ENCODE data around the gene LCE3B. TPM values are rescaled to one million over a fixed set of nuclear protein-coding genes. Genes with fewer than 3 reads are reported as not detected.
"Not testable (repeated sequence)": the region's sequence is repeated elsewhere in the genome, so short reads cannot be mapped to it uniquely, and the experiment has no call there.

The LCE3B gene
- polyA plus RNA-seq, 1 donor from 2014 or later = not detected

DNA sequence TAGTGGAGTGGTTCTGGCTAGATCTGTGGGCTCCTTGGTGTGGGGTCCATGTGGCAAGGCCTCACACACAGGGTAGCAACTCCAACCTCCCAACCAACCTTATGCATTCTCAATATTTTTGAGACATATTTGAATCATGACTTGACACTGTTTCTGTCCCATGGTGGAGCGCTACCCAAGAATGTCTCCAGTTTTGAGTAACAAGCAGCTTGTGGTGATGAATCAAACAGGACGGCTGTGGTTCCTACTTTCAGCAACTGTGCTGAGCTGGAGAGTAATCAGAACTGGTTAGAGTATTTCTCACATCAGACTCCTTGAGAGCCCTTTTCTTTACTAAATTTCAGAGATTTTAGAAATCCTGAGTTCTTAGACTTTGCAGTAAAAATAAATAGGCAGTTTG lies 36.4 kb upstream of the LCE3B start:
- no peaks in the 10 kb centered on the region for H3K27me3 ChIP-seq (ENCODE audit: insufficient read depth, low read depth, low read length)
- H3K36me3 ChIP-seq (ENCODE audit: insufficient read depth, low read length) = no peaks in the 10 kb centered on the region
- no peaks in the 10 kb centered on the region for H3K9me2 ChIP-seq (ENCODE audit: insufficient read depth, low read length)
- H4K20me1 ChIP-seq (ENCODE audit: insufficient read depth) = no peaks in the 10 kb centered on the region
- no peak for TF ChIP-seq SMC3 (conservative IDR thresholded peaks at IDR 0.05; ENCODE audit: poor library complexity)
- no peak for TF ChIP-seq EP300 (conservative IDR thresholded peaks at IDR 0.05; ENCODE audit: poor library complexity, severe bottlenecking)
- TF ChIP-seq TAF1 (IDR thresholded peaks at IDR 0.05; ENCODE audit: low read depth) = no peak
- TF ChIP-seq POLR2AphosphoS5 (IDR thresholded peaks at IDR 0.05) = no peak
- TF ChIP-seq EZH2 (IDR thresholded peaks at IDR 0.05; ENCODE audit: borderline replicate concordance, insufficient read depth, low read length, poor library complexity, severe bottlenecking) = no peak
- TF ChIP-seq, protein P1, sequence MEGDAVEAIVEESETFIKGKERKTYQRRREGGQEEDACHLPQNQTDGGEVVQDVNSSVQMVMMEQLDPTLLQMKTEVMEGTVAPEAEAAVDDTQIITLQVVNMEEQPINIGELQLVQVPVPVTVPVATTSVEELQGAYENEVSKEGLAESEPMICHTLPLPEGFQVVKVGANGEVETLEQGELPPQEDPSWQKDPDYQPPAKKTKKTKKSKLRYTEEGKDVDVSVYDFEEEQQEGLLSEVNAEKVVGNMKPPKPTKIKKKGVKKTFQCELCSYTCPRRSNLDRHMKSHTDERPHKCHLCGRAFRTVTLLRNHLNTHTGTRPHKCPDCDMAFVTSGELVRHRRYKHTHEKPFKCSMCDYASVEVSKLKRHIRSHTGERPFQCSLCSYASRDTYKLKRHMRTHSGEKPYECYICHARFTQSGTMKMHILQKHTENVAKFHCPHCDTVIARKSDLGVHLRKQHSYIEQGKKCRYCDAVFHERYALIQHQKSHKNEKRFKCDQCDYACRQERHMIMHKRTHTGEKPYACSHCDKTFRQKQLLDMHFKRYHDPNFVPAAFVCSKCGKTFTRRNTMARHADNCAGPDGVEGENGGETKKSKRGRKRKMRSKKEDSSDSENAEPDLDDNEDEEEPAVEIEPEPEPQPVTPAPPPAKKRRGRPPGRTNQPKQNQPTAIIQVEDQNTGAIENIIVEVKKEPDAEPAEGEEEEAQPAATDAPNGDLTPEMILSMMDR (IDR thresholded peaks at IDR 0.05; ENCODE audit: poor library complexity, severe bottlenecking) = no peak
- TF ChIP-seq, protein P2, sequence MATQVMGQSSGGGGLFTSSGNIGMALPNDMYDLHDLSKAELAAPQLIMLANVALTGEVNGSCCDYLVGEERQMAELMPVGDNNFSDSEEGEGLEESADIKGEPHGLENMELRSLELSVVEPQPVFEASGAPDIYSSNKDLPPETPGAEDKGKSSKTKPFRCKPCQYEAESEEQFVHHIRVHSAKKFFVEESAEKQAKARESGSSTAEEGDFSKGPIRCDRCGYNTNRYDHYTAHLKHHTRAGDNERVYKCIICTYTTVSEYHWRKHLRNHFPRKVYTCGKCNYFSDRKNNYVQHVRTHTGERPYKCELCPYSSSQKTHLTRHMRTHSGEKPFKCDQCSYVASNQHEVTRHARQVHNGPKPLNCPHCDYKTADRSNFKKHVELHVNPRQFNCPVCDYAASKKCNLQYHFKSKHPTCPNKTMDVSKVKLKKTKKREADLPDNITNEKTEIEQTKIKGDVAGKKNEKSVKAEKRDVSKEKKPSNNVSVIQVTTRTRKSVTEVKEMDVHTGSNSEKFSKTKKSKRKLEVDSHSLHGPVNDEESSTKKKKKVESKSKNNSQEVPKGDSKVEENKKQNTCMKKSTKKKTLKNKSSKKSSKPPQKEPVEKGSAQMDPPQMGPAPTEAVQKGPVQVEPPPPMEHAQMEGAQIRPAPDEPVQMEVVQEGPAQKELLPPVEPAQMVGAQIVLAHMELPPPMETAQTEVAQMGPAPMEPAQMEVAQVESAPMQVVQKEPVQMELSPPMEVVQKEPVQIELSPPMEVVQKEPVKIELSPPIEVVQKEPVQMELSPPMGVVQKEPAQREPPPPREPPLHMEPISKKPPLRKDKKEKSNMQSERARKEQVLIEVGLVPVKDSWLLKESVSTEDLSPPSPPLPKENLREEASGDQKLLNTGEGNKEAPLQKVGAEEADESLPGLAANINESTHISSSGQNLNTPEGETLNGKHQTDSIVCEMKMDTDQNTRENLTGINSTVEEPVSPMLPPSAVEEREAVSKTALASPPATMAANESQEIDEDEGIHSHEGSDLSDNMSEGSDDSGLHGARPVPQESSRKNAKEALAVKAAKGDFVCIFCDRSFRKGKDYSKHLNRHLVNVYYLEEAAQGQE (IDR thresholded peaks at IDR 0.05; ENCODE audit: borderline replicate concordance) = no peak
- no peak for TF ChIP-seq RAD21 (conservative IDR thresholded peaks at IDR 0.05)
- TF ChIP-seq MXI1 (conservative IDR thresholded peaks at IDR 0.05; ENCODE audit: poor library complexity, severe bottlenecking) = no peak
- peaks cover 4% of the 10 kb centered on the region for H3K9me3 ChIP-seq (ENCODE audit: low read length)
- no peak overlapping the region for H3K9ac ChIP-seq (ENCODE audit: low read length)
- no peak overlapping the region for H3K4me3 ChIP-seq (ENCODE audit: low read length)
- H3K4me2 ChIP-seq (ENCODE audit: low read length) = no peak overlapping the region
- H3K79me2 ChIP-seq (replicated peaks; ENCODE audit: insufficient read depth, low read length) = no peaks in the 10 kb centered on the region
- H3F3A ChIP-seq (ENCODE audit: insufficient read depth, low read length, poor library complexity, severe bottlenecking) = no peaks in the 10 kb centered on the region
- H2AFZ ChIP-seq (ENCODE audit: low read depth, low read length) = no peak overlapping the region
- H3K27ac ChIP-seq (ENCODE audit: low read length) = no peak overlapping the region

DNA sequence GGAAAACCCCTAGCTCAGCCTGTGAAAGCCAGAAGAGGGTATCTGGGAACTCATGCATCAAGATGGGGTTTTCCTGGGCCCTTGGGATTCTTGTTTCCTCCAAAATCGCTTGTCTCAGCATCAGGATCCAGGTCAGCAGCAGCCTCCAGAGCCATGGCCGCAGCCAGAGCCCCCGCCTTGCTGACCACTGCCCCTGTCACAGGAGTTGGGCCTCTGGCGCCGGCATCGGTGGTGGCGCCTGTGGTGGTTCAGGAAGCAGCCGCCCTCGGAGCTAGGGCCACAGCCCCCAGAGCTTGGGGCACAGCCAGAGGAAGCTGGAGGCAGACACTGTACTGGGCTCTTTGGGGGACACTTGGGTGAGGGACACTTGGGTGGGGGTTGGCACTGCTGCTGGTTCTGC lies 34.1 kb upstream of the LCE3B start:
- H4K20me1 ChIP-seq (ENCODE audit: insufficient read depth); H3K9ac ChIP-seq (ENCODE audit: low read length); H3K27ac ChIP-seq (ENCODE audit: low read length); H3K36me3 ChIP-seq (ENCODE audit: insufficient read depth, low read length); H3K4me2 ChIP-seq (ENCODE audit: low read length); H2AFZ ChIP-seq (ENCODE audit: low read depth, low read length); H3K9me2 ChIP-seq (ENCODE audit: insufficient read depth, low read length); H3F3A ChIP-seq (ENCODE audit: insufficient read depth, low read length, poor library complexity, severe bottlenecking); H3K9me3 ChIP-seq (ENCODE audit: low read length); H3K4me3 ChIP-seq (ENCODE audit: low read length); H3K79me2 ChIP-seq (replicated peaks; ENCODE audit: insufficient read depth, low read length); H3K27me3 ChIP-seq (ENCODE audit: insufficient read depth, low read depth, low read length): not testable (repeated sequence)

DNA sequence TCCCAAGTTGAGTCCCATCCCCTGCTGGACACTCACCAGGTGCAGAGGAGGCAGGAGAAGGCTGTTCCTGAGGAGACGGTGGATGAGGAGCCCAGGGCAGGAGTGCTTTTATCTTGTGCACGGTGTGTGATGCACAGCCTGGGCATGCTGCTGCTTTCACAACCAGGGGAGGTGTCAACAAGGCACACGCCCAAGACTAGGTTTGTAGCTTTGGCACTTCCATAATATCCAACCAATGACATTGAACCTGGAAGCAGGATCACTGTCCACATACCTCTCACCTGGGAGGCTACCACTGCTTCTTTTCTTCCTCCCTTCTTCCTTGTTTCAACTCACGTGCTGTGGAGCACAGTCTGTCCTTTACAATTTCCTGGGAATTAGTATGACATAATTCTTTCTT lies 33.2 kb upstream of the LCE3B start, which contains the start of gene LCE3D:
Gene LCE3D, minus strand, starts transcription at position 84 of the 400 bp plus-strand sequence. CDS start 580 bp downstream, outside the sequence.
- H3K27ac ChIP-seq (ENCODE audit: low read length) = no peak within 1 kb of the TSS
- H2AFZ ChIP-seq (ENCODE audit: low read depth, low read length) = no peak within 1 kb of the TSS
- no peaks in the 10 kb centered on the region for H3K27me3 ChIP-seq (ENCODE audit: insufficient read depth, low read depth, low read length)
- no peaks in the 10 kb centered on the region for H3K36me3 ChIP-seq (ENCODE audit: insufficient read depth, low read length)
- H3K4me3 ChIP-seq (ENCODE audit: low read length) = no peak within 1 kb of the TSS
- H3K79me2 ChIP-seq (replicated peaks; ENCODE audit: insufficient read depth, low read length) = no peaks in the 10 kb centered on the region
- no peaks in the 10 kb centered on the region for H3F3A ChIP-seq (ENCODE audit: insufficient read depth, low read length, poor library complexity, severe bottlenecking)
- H3K9me3 ChIP-seq (ENCODE audit: low read length) = no peaks in the 10 kb centered on the region
- H3K4me2 ChIP-seq (ENCODE audit: low read length) = no peak within 1 kb of the TSS
- no peaks in the 10 kb centered on the region for H4K20me1 ChIP-seq (ENCODE audit: insufficient read depth)
- no peaks in the 10 kb centered on the region for H3K9me2 ChIP-seq (ENCODE audit: insufficient read depth, low read length)
- H3K9ac ChIP-seq (ENCODE audit: low read length) = no peak within 1 kb of the TSS
- TF ChIP-seq MXI1 (conservative IDR thresholded peaks at IDR 0.05; ENCODE audit: poor library complexity, severe bottlenecking) (no peak), RAD21 (conservative IDR thresholded peaks at IDR 0.05) (no peak), EZH2 (IDR thresholded peaks at IDR 0.05; ENCODE audit: borderline replicate concordance, insufficient read depth, low read length, poor library complexity, severe bottlenecking) (no peak)
- TF ChIP-seq, protein P1 (IDR thresholded peaks at IDR 0.05; ENCODE audit: poor library complexity, severe bottlenecking) = no peak
- TF ChIP-seq, protein P2 (IDR thresholded peaks at IDR 0.05; ENCODE audit: borderline replicate concordance) = no peak

All from neural cell (in vitro differentiated cells).